ENCODE results near the gene GPR39. TPM values are rescaled to one million over a fixed set of nuclear protein-coding genes. Genes with fewer than 3 reads are reported as not detected.

Gene GPR39
- total RNA-seq, 1 experiment from 2014 or later: 9.0 TPM

DNA sequence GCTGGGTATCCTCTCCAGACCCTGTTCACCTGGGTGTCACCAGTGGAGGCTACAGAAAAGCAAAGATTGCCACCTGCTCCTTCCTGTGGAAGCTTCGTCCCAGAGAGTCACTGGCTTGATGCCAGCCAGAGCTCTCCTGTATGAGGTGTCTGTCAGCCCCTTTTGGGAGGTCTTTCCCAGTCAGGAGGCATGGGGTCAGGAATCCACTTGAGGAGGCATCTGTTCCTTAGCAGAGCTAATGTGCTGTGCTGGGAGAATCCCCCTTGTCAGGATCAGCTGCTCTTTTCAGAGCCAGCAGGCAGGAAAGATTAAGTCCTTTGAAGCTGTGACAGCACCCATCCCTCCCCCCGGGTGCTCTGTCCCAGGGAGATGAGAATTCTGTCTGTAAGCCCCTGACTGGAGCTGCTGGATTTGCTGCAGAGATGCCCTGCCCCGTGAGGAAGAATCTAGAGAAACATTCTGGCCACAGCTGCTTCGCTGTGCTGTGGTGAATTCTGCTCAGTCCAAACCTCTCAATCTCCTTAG, 121.8 kb downstream of the GPR39 start:
- in situ Hi-C loops (cut with HindIII; ENCODE audit: low pct_unique_long_range_greater_than_20kb, low sequenced_read_pairs) (no loop called here), intact Hi-C loops (cut with micrococcal nuclease; ENCODE audit: unreplicated experiment) (no loop called here)
- Histone ChIP-seq H3K27ac (ENCODE audit: low read length) (no peak overlapping the region), H3K27me3 (ENCODE audit: control insufficient read depth, insufficient read depth, low read length) (no peaks in the 10 kb centered on the region), H3K36me3 (ENCODE audit: control insufficient read depth, insufficient read depth, low read length) (no peaks in the 10 kb centered on the region), H3K4me1 (ENCODE audit: control insufficient read depth, insufficient read depth, low read length) (no peaks in the 10 kb centered on the region), H3K4me3 (ENCODE audit: low read depth in 2 of 2, low read length in 2 of 2) (no peak overlapping the region), H3K9me3 (ENCODE audit: control insufficient read depth, insufficient read depth, low read depth, low read length) (peaks cover 5% of the 10 kb centered on the region; the same call in 1 of the 2 replicates)
- DNase-seq (ENCODE audit: low read depth, low spot score) (no peak), ATAC-seq (no peak)
- POLR2A ChIA-PET: no interaction called here
- CTCF ChIA-PET: no interaction called here
- no TSS peak for BruUV-seq (replicated peaks)
- TF ChIP-seq, protein P1, sequence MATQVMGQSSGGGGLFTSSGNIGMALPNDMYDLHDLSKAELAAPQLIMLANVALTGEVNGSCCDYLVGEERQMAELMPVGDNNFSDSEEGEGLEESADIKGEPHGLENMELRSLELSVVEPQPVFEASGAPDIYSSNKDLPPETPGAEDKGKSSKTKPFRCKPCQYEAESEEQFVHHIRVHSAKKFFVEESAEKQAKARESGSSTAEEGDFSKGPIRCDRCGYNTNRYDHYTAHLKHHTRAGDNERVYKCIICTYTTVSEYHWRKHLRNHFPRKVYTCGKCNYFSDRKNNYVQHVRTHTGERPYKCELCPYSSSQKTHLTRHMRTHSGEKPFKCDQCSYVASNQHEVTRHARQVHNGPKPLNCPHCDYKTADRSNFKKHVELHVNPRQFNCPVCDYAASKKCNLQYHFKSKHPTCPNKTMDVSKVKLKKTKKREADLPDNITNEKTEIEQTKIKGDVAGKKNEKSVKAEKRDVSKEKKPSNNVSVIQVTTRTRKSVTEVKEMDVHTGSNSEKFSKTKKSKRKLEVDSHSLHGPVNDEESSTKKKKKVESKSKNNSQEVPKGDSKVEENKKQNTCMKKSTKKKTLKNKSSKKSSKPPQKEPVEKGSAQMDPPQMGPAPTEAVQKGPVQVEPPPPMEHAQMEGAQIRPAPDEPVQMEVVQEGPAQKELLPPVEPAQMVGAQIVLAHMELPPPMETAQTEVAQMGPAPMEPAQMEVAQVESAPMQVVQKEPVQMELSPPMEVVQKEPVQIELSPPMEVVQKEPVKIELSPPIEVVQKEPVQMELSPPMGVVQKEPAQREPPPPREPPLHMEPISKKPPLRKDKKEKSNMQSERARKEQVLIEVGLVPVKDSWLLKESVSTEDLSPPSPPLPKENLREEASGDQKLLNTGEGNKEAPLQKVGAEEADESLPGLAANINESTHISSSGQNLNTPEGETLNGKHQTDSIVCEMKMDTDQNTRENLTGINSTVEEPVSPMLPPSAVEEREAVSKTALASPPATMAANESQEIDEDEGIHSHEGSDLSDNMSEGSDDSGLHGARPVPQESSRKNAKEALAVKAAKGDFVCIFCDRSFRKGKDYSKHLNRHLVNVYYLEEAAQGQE (IDR thresholded peaks at IDR 0.05; ENCODE audit: insufficient read depth in 1 of 2, low read depth in 2 of 2, low read length in 1 of 2): no peak
- TF ChIP-seq POLR2AphosphoS5 (IDR thresholded peaks at IDR 0.05; ENCODE audit: low read depth, low read length) (no peak), SIN3A (IDR thresholded peaks at IDR 0.05; ENCODE audit: borderline replicate concordance, insufficient read depth, low read depth, low read length) (no peak), TCF7L2 (IDR thresholded peaks at IDR 0.05; ENCODE audit: low read depth, low read length) (no peak)
- TF ChIP-seq, protein P2, sequence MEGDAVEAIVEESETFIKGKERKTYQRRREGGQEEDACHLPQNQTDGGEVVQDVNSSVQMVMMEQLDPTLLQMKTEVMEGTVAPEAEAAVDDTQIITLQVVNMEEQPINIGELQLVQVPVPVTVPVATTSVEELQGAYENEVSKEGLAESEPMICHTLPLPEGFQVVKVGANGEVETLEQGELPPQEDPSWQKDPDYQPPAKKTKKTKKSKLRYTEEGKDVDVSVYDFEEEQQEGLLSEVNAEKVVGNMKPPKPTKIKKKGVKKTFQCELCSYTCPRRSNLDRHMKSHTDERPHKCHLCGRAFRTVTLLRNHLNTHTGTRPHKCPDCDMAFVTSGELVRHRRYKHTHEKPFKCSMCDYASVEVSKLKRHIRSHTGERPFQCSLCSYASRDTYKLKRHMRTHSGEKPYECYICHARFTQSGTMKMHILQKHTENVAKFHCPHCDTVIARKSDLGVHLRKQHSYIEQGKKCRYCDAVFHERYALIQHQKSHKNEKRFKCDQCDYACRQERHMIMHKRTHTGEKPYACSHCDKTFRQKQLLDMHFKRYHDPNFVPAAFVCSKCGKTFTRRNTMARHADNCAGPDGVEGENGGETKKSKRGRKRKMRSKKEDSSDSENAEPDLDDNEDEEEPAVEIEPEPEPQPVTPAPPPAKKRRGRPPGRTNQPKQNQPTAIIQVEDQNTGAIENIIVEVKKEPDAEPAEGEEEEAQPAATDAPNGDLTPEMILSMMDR (IDR thresholded peaks at IDR 0.05): no peak

- peaks cover 7% of the 10 kb centered on the region; the same call in 1 of the 2 replicates for H3K9me3 ChIP-seq (ENCODE audit: control insufficient read depth, insufficient read depth, low read depth, low read length)
- POLR2A ChIA-PET: no interaction called here
- no peak for ATAC-seq
- H3K27ac ChIP-seq (ENCODE audit: low read length): no peak overlapping the region
- H3K27me3 ChIP-seq (ENCODE audit: control insufficient read depth, insufficient read depth, low read length): no peaks in the 10 kb centered on the region
- H3K4me3 ChIP-seq (ENCODE audit: low read depth in 2 of 2, low read length in 2 of 2): no peak overlapping the region
- intact Hi-C loops (cut with micrococcal nuclease; ENCODE audit: unreplicated experiment): no loop called here
- no peak for DNase-seq (ENCODE audit: low read depth, low spot score)
- no TSS peak for BruUV-seq (replicated peaks)
- CTCF ChIA-PET: no interaction called here
- H3K4me1 ChIP-seq (ENCODE audit: control insufficient read depth, insufficient read depth, low read length): no peaks in the 10 kb centered on the region
- TF ChIP-seq POLR2AphosphoS5 (IDR thresholded peaks at IDR 0.05; ENCODE audit: low read depth, low read length): no peak
- TF ChIP-seq, protein P1 (IDR thresholded peaks at IDR 0.05; ENCODE audit: insufficient read depth in 1 of 2, low read depth in 2 of 2, low read length in 1 of 2): no peak
- TF ChIP-seq, protein P2 (IDR thresholded peaks at IDR 0.05): no peak
- no peak for TF ChIP-seq SIN3A (IDR thresholded peaks at IDR 0.05; ENCODE audit: borderline replicate concordance, insufficient read depth, low read depth, low read length)
- TF ChIP-seq TCF7L2 (IDR thresholded peaks at IDR 0.05; ENCODE audit: low read depth, low read length): no peak
- no peaks in the 10 kb centered on the region for H3K36me3 ChIP-seq (ENCODE audit: control insufficient read depth, insufficient read depth, low read length)
- in situ Hi-C loops (cut with HindIII; ENCODE audit: low pct_unique_long_range_greater_than_20kb, low sequenced_read_pairs): no loop called here
Measured at GRCh38 chr2:132540166-132540565, 123.6 kb downstream of the GPR39 start.

All from Panc1 (cell line).